GM19438 (cell line): ENCODE results near the gene KIF21A.

Experiments
- ATAC-seq: cut with Tn5 transposase; IDR thresholded peaks from one replicate; pipeline ENCODE4 v1.9.1; 2021; ENCODE audit warnings: low read depth; ENCODE audit not compliant: unreplicated experiment

The KIF21A gene

GRCh38 chr12:39287817-39288216 lies 155.1 kb downstream of the KIF21A start:
- no peak for ATAC-seq

GRCh38 chr12:39287409-39287808 lies 155.5 kb downstream of the KIF21A start:
- no peak for ATAC-seq

- ATAC-seq, result no peak
These were observed 164.5 kb downstream of the KIF21A start for GRCh38 chr12:39278426-39278825.

- ATAC-seq, result no peak
These were observed 165.5 kb downstream of the KIF21A start for GRCh38 chr12:39277416-39277815.

GRCh38 chr12:39275846-39276245 lies 167.1 kb downstream of the KIF21A start:
- no peak for ATAC-seq

- no peak for ATAC-seq
These were observed 169.9 kb downstream of the KIF21A start for GRCh38 chr12:39272871-39273655.

- ATAC-seq, result no peak
These were observed 173.4 kb downstream of the KIF21A start for GRCh38 chr12:39269492-39269891.

GRCh38 chr12:39267886-39268285 lies 175.0 kb downstream of the KIF21A start:
- ATAC-seq, result no peak

- ATAC-seq, result no peak
These were observed 190.3 kb downstream of the KIF21A start for GRCh38 chr12:39252628-39253027.
